HL-60 (cell line): ENCODE data around the gene ZDHHC12.

Experiments
- DNase-seq, 2 experiments: peaks; one replicate each; pipeline ENCODE4 v3.0.0-alpha.2; 2010 to 2020; ENCODE audit warnings: low read depth in 1 of 2, low spot score in 1 of 2
- H3K27ac ChIP-seq: fragments of 250-450 bp; sonication (Bioruptor Pico); replicated peaks from 2 replicates; pipeline ENCODE4 v1.5.1; 2020; ENCODE audit warnings: mild to moderate bottlenecking, moderate library complexity
- H3K27me3 ChIP-seq: fragments of 250-450 bp; sonication (Bioruptor Pico); 2 replicates; pipeline ENCODE4 v1.5.1; 2021; ENCODE audit warnings: mild to moderate bottlenecking, moderate library complexity; ENCODE audit not compliant: insufficient read depth, poor library complexity, severe bottlenecking
- H3K4me3 ChIP-seq: replicated peaks from 2 replicates; pipeline ENCODE4 v1.5.1; 2011; ENCODE audit warnings: mild to moderate bottlenecking, control low read depth, low read length; ENCODE audit not compliant: insufficient read depth
- GABPA ChIP-seq: IDR thresholded peaks from 2 replicates; pipeline ENCODE4 v1.6.1; 2012; ENCODE audit warnings: low read depth
- POLR2AphosphoS5 ChIP-seq: IDR thresholded peaks from 2 replicates; pipeline ENCODE4 v1.6.1; 2012; ENCODE audit warnings: low read depth
- SPI1 ChIP-seq: IDR thresholded peaks from 2 replicates; pipeline ENCODE4 v1.6.1; 2012; ENCODE audit warnings: low read depth, mild to moderate bottlenecking, borderline replicate concordance
- TF ChIP-seq, protein P1 (sequence below): IDR thresholded peaks from 2 replicates; pipeline ENCODE4 v1.6.1; 2012; ENCODE audit warnings: low read depth; ENCODE audit not compliant: insufficient replicate concordance
- TF ChIP-seq, protein P2 (sequence below): IDR thresholded peaks from one replicate; pipeline ENCODE4 v1.5.1; 2011; ENCODE audit warnings: low read length, control low read depth, inconsistent platforms; ENCODE audit not compliant: insufficient read depth

ZDHHC12 gene

DNA sequence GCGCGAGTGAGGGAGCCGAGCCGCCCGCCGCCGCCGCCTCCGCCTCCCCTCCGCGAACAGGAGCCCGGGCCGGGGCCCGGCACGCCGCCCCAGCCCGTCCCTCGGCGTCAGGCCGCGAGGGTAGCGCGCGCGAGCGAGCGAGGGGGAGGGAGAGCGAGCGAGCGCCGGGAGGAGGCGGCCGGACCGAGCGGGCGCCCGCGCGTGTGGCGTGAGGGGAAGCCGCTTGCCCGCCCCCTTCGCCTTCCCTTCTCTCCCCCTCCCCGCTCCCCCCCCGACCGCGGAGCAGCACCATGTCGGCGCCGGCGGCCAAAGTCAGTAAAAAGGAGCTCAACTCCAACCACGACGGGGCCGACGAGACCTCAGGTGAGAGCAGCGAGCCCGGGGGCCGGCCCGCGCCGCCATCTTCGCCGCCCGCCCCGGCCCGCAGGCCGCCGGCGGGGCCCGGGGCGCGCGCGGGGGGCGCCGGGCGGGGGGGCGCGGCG, 34.6 kb downstream of the ZDHHC12 start:
- H3K27me3 ChIP-seq = no peaks in the 10 kb centered on the region
- DNase-seq = peak; percentile 44 to 73
- TF ChIP-seq, protein P1, sequence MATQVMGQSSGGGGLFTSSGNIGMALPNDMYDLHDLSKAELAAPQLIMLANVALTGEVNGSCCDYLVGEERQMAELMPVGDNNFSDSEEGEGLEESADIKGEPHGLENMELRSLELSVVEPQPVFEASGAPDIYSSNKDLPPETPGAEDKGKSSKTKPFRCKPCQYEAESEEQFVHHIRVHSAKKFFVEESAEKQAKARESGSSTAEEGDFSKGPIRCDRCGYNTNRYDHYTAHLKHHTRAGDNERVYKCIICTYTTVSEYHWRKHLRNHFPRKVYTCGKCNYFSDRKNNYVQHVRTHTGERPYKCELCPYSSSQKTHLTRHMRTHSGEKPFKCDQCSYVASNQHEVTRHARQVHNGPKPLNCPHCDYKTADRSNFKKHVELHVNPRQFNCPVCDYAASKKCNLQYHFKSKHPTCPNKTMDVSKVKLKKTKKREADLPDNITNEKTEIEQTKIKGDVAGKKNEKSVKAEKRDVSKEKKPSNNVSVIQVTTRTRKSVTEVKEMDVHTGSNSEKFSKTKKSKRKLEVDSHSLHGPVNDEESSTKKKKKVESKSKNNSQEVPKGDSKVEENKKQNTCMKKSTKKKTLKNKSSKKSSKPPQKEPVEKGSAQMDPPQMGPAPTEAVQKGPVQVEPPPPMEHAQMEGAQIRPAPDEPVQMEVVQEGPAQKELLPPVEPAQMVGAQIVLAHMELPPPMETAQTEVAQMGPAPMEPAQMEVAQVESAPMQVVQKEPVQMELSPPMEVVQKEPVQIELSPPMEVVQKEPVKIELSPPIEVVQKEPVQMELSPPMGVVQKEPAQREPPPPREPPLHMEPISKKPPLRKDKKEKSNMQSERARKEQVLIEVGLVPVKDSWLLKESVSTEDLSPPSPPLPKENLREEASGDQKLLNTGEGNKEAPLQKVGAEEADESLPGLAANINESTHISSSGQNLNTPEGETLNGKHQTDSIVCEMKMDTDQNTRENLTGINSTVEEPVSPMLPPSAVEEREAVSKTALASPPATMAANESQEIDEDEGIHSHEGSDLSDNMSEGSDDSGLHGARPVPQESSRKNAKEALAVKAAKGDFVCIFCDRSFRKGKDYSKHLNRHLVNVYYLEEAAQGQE = no peak
- no peak for TF ChIP-seq SPI1
- TF ChIP-seq, protein P2, sequence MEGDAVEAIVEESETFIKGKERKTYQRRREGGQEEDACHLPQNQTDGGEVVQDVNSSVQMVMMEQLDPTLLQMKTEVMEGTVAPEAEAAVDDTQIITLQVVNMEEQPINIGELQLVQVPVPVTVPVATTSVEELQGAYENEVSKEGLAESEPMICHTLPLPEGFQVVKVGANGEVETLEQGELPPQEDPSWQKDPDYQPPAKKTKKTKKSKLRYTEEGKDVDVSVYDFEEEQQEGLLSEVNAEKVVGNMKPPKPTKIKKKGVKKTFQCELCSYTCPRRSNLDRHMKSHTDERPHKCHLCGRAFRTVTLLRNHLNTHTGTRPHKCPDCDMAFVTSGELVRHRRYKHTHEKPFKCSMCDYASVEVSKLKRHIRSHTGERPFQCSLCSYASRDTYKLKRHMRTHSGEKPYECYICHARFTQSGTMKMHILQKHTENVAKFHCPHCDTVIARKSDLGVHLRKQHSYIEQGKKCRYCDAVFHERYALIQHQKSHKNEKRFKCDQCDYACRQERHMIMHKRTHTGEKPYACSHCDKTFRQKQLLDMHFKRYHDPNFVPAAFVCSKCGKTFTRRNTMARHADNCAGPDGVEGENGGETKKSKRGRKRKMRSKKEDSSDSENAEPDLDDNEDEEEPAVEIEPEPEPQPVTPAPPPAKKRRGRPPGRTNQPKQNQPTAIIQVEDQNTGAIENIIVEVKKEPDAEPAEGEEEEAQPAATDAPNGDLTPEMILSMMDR = no peak
- no peak for TF ChIP-seq GABPA
- peak; percentile 50; the same call in 1 of the 2 replicates for TF ChIP-seq POLR2AphosphoS5
- peak overlapping the region; percentile 41 for H3K4me3 ChIP-seq
- peak overlapping the region; percentile 72 for H3K27ac ChIP-seq

DNA sequence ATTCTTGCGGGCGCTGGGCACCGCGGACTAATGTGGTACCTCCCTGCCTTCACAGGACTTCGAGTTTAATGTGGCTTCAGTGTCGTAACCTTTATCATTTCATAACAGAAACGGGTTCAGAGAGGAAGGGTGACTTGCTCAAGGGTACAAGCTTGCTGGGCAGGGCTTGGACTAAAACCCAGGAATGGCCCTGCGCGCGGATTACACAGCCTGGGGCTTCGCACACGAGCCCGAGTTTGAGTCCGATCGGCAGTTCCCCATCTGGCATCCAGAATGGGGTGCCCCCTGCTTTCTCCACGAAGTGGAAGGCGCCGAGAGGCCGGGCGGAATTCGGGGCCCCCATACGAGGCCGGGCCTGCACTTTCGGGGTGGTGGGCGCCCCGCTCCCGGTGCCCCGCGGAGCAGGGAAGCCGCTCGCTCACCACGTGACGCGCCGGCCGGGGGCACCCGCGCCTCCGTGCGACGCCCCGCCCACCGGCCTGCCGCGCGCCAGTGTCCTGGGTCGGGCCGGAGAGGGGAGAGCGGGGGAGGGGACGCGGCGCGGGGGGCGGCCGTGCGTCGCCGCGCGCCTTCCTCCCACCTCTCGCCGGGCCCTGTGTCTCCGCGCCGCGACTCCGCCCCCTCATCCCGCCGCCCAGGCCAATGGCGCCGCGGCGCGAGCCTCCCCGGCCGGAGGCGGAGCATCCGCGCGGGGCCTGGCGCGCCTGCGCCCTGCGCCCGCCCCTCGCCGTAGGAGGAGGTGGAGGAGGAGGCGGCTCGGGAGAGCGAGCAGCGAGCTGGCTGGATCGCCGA, 35.2 kb downstream of the ZDHHC12 start, which contains the start of gene SET:
SET (plus strand) TSS at position 722 of the 792 bp plus-strand sequence. CDS start 361 bp downstream, outside the sequence.
- Histone ChIP-seq H3K4me3 (peak within 1 kb of the TSS; percentile 98), H3K27me3 (no peaks in the 10 kb centered on the region), H3K27ac (peak within 1 kb of the TSS; percentile 95)
- TF ChIP-seq GABPA (no peak), POLR2AphosphoS5 (peak; percentile 59; the same call in 1 of the 2 replicates), SPI1 (peak; percentile 28; the same call in 1 of the 2 replicates)
- TF ChIP-seq, protein P1 = no peak
- TF ChIP-seq, protein P2 = no peak
- DNase-seq = peak; percentile 88 to 91

DNA sequence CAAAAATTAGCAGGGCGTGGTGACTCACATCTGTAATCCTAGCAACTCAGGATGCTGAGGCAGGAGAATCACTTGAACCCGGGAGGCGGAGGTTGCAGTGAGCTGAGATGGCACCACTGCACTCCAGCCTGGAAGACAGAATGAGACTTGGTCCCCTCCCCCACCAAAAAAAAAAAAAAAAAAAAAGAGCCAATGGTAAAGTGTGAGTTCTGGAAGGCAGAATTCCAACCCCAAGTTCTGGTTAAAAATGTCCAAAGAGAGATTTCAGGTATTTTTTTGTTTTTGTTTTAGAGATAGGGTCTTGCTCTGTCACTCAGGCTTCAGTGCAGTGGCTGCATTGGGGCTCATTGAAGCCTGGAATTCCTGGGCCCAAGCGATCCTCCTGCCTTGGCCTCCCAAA, 36.5 kb downstream of the ZDHHC12 start:
- Histone ChIP-seq H3K4me3 (no peak overlapping the region), H3K27ac (no peak overlapping the region)
- TF ChIP-seq POLR2AphosphoS5 = no peak
- TF ChIP-seq, protein P1 = no peak
- TF ChIP-seq GABPA = no peak
- no peak for TF ChIP-seq SPI1
- TF ChIP-seq, protein P2 = no peak

More for the DNA sequence above, 36.5 kb downstream of the ZDHHC12 start:
- no peaks in the 10 kb centered on the region for H3K27me3 ChIP-seq
- DNase-seq = no peak
